HL-60 (cell line): Measurements from ENCODE around the gene NPR2.

Source experiments
- CTCF ChIP-seq: IDR thresholded peaks from one replicate; pipeline ENCODE4 v1.5.1; 2011; ENCODE audit warnings: low read length, control low read depth, inconsistent platforms; ENCODE audit not compliant: insufficient read depth
- GABPA ChIP-seq: IDR thresholded peaks from 2 replicates; pipeline ENCODE4 v1.6.1; 2012; ENCODE audit warnings: low read depth
- POLR2AphosphoS5 ChIP-seq: IDR thresholded peaks from 2 replicates; pipeline ENCODE4 v1.6.1; 2012; ENCODE audit warnings: low read depth
- TF ChIP-seq, protein P1 (sequence below): IDR thresholded peaks from 2 replicates; pipeline ENCODE4 v1.6.1; 2012; ENCODE audit warnings: low read depth; ENCODE audit not compliant: insufficient replicate concordance

- no peak for TF ChIP-seq CTCF
- TF ChIP-seq POLR2AphosphoS5 = no peak
- TF ChIP-seq GABPA = no peak
- TF ChIP-seq, protein P1, sequence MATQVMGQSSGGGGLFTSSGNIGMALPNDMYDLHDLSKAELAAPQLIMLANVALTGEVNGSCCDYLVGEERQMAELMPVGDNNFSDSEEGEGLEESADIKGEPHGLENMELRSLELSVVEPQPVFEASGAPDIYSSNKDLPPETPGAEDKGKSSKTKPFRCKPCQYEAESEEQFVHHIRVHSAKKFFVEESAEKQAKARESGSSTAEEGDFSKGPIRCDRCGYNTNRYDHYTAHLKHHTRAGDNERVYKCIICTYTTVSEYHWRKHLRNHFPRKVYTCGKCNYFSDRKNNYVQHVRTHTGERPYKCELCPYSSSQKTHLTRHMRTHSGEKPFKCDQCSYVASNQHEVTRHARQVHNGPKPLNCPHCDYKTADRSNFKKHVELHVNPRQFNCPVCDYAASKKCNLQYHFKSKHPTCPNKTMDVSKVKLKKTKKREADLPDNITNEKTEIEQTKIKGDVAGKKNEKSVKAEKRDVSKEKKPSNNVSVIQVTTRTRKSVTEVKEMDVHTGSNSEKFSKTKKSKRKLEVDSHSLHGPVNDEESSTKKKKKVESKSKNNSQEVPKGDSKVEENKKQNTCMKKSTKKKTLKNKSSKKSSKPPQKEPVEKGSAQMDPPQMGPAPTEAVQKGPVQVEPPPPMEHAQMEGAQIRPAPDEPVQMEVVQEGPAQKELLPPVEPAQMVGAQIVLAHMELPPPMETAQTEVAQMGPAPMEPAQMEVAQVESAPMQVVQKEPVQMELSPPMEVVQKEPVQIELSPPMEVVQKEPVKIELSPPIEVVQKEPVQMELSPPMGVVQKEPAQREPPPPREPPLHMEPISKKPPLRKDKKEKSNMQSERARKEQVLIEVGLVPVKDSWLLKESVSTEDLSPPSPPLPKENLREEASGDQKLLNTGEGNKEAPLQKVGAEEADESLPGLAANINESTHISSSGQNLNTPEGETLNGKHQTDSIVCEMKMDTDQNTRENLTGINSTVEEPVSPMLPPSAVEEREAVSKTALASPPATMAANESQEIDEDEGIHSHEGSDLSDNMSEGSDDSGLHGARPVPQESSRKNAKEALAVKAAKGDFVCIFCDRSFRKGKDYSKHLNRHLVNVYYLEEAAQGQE = no peak
Measured at GRCh38 chr9:35759795-35760194, 31.6 kb upstream of the NPR2 start.
